SU-DHL-6 (cell line): ENCODE data around the gene HAUS7.

Source experiments
- H2AFZ ChIP-seq: fragments of 200-600 bp; sonication (generic); 2 replicates; pipeline ENCODE4 v1.6.1; 2014; ENCODE audit warnings: low read depth, mild to moderate bottlenecking, moderate library complexity, mixed read lengths, antibody characterized with exemption, low read length; ENCODE audit not compliant: severe bottlenecking
- H3F3A ChIP-seq: fragments of 200-600 bp; shearing (Covaris generic); 2 replicates; pipeline ENCODE4 v1.6.0; 2016; ENCODE audit warnings: antibody characterized with exemption, mild to moderate bottlenecking; ENCODE audit not compliant: insufficient read depth
- H3K27ac ChIP-seq: fragments of 200-600 bp; sonication (generic); 2 replicates; pipeline ENCODE4 v1.5.1; 2016; ENCODE audit warnings: low read depth, mild to moderate bottlenecking, low read length, moderate library complexity, mixed read lengths
- H3K27me3 ChIP-seq: fragments of 200-600 bp; sonication (generic), shearing (Covaris generic); 2 replicates; pipeline ENCODE4 v1.6.0; 2014; ENCODE audit warnings: mild to moderate bottlenecking, low read length
- H3K36me3 ChIP-seq: fragments of 200-600 bp; sonication (generic); 2 replicates; pipeline ENCODE4 v1.6.1; 2014; ENCODE audit warnings: mild to moderate bottlenecking, low read length, mixed read lengths
- H3K4me2 ChIP-seq: fragments of 300-600, 200-600 bp; shearing (Covaris generic), sonication (generic); 2 replicates; pipeline ENCODE4 v1.6.0; 2014; ENCODE audit warnings: low read length, low read depth, mild to moderate bottlenecking; ENCODE audit not compliant: poor library complexity, severe bottlenecking
- H3K4me3 ChIP-seq: fragments of 200-600 bp; sonication (generic); 2 replicates; pipeline ENCODE4 v1.5.1; 2014; ENCODE audit warnings: antibody characterized with exemption, low read length, mild to moderate bottlenecking, mixed read lengths; ENCODE audit not compliant: insufficient read depth, poor library complexity, severe bottlenecking
- H3K79me2 ChIP-seq: fragments of 200-600 bp; sonication (generic); 2 replicates; pipeline ENCODE4 v1.6.1; 2014; ENCODE audit warnings: mild to moderate bottlenecking, low read length, moderate library complexity; ENCODE audit not compliant: insufficient read depth
- H3K9ac ChIP-seq: fragments of 200-600 bp; sonication (generic); 2 replicates; pipeline ENCODE4 v1.7.0; 2014; ENCODE audit warnings: mild to moderate bottlenecking, low read length
- H3K9me2 ChIP-seq: fragments of 200-600 bp; sonication (generic); replicated peaks from 2 replicates; pipeline ENCODE4 v1.6.1; 2014; ENCODE audit warnings: low read length; ENCODE audit not compliant: insufficient read depth
- H3K9me3 ChIP-seq: fragments of 200-600 bp; sonication (generic); 2 replicates; pipeline ENCODE4 v1.6.1; 2014; ENCODE audit warnings: low read length, mixed read lengths; ENCODE audit not compliant: insufficient read depth
- H4K20me1 ChIP-seq: fragments of 200-600 bp; sonication (generic); 2 replicates; pipeline ENCODE4 v1.6.1; 2014; ENCODE audit warnings: low read depth, mild to moderate bottlenecking, antibody characterized with exemption, low read length, moderate library complexity, mixed read lengths
- CTCF ChIP-seq: fragments of 200-600 bp; sonication (generic); IDR thresholded peaks from one replicate; pipeline ENCODE4 v1.5.1; 2017; ENCODE audit warnings: antibody characterized with exemption, mild to moderate bottlenecking, low read length, moderate library complexity; ENCODE audit not compliant: insufficient read depth, poor library complexity, severe bottlenecking
- EZH2phosphoT487 ChIP-seq: fragments of 200-600 bp; sonication (generic), shearing (Covaris generic); conservative IDR thresholded peaks from 2 replicates; pipeline ENCODE4 v1.6.1; 2018; ENCODE audit warnings: mild to moderate bottlenecking, antibody characterized with exemption, low read length, moderate library complexity, mixed read lengths

HAUS7 gene

GRCh38 chrX:153488231-153488914, 18.0 kb upstream of the HAUS7 start:
- no peak for TF ChIP-seq CTCF
- TF ChIP-seq EZH2phosphoT487 = no peak
- no peaks in the 10 kb centered on the region for H3K79me2 ChIP-seq
- H3K9ac ChIP-seq = no peak overlapping the region

GRCh38 chrX:153487590-153488071, 17.3 kb upstream of the HAUS7 start:
- no peak for TF ChIP-seq CTCF
- TF ChIP-seq EZH2phosphoT487 = no peak
- H4K20me1 ChIP-seq = no peaks in the 10 kb centered on the region
- no peak overlapping the region for H2AFZ ChIP-seq
- H3K27me3 ChIP-seq = no peaks in the 10 kb centered on the region
- no peaks in the 10 kb centered on the region for H3K9me2 ChIP-seq
- H3F3A ChIP-seq = no peaks in the 10 kb centered on the region
- H3K79me2 ChIP-seq = no peaks in the 10 kb centered on the region
- H3K9me3 ChIP-seq = no peaks in the 10 kb centered on the region
- H3K27ac ChIP-seq = no peak overlapping the region
- no peak overlapping the region for H3K4me3 ChIP-seq
- H3K36me3 ChIP-seq = no peaks in the 10 kb centered on the region
- H3K9ac ChIP-seq = no peak overlapping the region
- H3K4me2 ChIP-seq = no peak overlapping the region

More at GRCh38 chrX:153488231-153488914, 18.0 kb upstream of the HAUS7 start:
- Histone ChIP-seq H2AFZ (no peak overlapping the region), H3F3A (no peaks in the 10 kb centered on the region), H3K36me3 (no peaks in the 10 kb centered on the region), H3K4me3 (no peak overlapping the region), H3K9me3 (no peaks in the 10 kb centered on the region), H4K20me1 (no peaks in the 10 kb centered on the region), H3K27ac (no peak overlapping the region), H3K9me2 (no peaks in the 10 kb centered on the region), H3K4me2 (no peak overlapping the region), H3K27me3 (no peaks in the 10 kb centered on the region)

DNA sequence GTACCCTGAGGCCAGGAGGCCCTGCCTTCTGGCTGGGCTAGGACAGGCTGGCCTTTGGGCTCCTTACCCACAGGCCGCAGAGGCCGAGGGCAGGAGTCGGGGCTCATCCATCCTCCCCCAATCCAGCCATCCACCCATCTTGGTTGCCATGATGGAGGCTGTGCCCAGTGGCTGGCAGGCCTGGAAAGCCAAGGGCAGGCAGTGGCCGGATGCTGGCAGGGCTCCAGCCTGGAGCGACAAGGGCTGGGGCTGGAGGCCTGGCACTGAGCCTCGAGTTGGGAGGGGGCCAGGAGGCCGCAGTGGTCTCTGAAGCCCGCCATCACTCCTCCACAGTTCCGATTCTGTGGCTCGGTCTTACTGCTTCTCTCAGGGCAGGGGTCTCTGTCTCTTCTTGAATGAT, 15.8 kb upstream of the HAUS7 start:
- Histone ChIP-seq H4K20me1 (no peaks in the 10 kb centered on the region), H2AFZ (no peak overlapping the region), H3K27me3 (no peaks in the 10 kb centered on the region)

More for the DNA sequence above, 15.8 kb upstream of the HAUS7 start:
- TF ChIP-seq EZH2phosphoT487 (no peak), CTCF (no peak)
- Histone ChIP-seq H3K79me2 (no peaks in the 10 kb centered on the region), H3K9me2 (no peaks in the 10 kb centered on the region), H3F3A (no peaks in the 10 kb centered on the region), H3K9me3 (no peaks in the 10 kb centered on the region), H3K4me3 (no peak overlapping the region), H3K27ac (no peak overlapping the region), H3K4me2 (no peak overlapping the region), H3K36me3 (no peaks in the 10 kb centered on the region), H3K9ac (no peak overlapping the region)
